IPS-11a (cell line): ENCODE results near the gene CRISPLD2.

ENCODE experiments used
- H3K4me3 ChIP-seq: one replicate; pipeline ENCODE4 v1.5.1; 2013; ENCODE audit warnings: low read depth, low read length, control low read depth

CRISPLD2 gene

DNA sequence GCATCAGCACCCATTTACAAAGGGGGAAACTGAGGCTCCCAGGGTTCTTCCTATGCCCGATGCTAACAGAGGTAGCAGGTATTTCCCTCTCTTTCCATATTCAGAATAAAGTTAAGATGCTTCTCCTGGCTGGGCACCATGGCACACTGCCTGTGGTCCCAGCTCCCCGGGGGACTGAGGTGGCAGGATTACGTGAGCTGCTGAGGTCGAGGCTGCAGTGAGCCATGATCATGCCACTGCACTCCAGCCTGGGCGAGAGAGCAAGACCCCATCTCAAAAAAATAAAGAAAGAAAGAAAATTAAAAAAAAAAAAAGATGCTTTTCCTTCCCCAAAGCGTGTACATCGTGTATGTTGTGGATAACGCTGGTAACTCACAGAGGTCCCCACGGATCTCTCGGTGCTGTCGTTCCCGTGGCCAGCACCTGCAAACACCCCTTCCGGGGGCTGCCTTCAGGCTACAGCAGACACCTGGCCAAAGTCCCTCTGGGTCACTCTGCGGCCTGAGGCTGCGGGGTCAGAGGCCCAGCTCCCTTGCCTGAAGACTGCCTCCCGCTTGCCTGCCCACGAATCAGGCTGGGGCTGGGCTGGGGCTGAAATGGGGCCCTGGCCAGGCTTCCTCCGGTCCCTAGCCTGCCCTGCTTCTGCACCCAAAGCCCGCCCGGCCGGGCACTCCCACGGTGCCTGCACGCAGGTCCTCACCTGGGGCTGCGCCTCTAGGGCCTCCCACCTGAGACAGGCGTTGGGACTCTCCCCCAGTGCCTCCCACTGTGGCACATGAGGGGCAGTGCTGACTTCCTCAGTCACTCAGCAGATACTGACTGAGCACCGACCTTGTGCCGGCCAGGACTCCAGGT lies 128.4 kb downstream of the CRISPLD2 start:
- H3K4me3 ChIP-seq = no peak overlapping the region

DNA sequence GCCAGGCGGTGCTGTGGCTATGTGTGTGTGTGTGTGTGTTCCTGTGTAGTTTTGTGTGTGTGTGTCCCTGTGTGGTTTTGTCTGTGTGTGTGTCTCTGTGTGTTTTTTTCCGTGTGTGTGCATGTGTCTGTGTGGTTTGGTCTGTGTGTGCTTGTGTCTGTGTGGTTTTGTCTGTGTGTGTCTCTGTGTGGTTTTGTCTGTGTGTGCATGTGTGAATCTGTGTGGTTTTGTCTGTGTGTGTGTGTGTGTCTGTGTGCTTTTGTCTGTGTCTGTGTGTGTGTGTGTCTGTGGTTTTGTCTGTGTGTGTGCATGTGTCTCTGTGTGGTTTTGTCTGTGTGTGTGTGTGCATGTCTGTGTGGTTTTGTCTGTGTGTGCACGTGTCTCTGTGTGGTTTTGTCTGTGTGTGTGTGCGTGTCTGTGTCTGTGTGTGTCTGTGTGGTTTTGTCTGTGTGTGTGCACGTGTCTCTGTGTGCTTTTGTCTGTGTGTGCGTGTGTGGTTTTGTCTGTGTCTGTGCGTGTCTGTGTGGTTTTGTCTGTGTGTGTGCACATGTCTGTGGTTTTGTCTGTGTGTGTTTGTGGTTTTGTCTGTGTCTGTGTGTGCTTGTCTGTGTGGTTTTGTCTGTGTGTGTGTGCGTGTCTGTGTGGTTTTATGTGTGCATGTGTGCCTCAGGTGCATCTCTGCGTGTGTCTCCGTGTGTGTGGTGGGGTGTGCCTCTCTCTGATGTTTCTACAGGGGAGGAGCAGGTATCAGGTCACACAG lies 129.2 kb downstream of the CRISPLD2 start:
- no peak overlapping the region for H3K4me3 ChIP-seq

DNA sequence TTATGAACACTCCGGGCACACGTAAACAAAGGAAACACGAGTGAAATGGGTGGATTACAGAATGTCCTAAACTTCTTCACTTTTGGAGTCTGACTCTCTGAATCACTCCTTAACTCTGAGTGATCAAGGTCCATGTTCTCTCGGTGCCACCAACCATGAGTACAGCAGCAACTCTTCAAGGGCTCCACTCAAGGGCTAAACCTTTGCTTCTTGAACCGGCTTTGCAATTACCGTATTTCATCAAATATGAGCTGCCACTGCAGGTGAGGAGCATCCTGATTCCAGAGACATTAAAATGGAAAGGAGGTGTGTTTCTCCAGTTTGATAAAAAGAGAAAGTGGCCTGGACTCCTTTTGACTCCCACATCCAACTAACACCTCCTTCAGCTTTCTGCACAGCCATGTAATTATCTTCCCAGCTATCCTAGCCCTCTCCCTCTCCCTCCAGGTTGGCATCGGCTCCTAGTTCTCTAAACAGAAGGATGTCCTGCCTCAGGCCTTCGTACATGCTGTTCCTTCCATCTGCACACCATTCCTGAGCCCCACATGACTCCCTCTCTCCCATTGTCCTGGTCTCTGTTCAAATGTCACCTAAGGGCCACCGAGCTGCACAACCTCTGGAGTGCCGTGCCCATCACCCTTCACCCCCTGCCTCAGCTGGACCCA lies 130.1 kb downstream of the CRISPLD2 start:
- no peak overlapping the region for H3K4me3 ChIP-seq

DNA sequence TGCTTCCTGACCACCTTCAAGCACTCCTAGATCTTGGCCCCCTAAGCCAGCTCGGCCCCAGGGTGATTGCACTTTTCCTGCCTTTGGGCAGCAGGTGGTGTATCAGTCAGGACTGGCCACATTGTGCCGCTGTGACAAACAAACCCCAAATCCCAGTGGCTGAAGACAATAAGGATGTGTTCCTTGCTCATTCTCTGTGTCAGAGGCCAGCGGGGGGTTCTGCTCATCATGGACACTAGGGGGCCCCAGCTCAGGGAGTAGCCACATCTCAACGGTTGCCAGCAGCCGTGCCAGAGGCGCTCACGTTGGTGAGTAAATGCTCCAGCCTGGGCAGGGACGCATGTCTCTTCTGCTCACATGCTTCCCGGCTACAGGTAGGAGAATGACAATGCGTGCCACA lies 131.1 kb downstream of the CRISPLD2 start:
- H3K4me3 ChIP-seq = no peak overlapping the region

DNA sequence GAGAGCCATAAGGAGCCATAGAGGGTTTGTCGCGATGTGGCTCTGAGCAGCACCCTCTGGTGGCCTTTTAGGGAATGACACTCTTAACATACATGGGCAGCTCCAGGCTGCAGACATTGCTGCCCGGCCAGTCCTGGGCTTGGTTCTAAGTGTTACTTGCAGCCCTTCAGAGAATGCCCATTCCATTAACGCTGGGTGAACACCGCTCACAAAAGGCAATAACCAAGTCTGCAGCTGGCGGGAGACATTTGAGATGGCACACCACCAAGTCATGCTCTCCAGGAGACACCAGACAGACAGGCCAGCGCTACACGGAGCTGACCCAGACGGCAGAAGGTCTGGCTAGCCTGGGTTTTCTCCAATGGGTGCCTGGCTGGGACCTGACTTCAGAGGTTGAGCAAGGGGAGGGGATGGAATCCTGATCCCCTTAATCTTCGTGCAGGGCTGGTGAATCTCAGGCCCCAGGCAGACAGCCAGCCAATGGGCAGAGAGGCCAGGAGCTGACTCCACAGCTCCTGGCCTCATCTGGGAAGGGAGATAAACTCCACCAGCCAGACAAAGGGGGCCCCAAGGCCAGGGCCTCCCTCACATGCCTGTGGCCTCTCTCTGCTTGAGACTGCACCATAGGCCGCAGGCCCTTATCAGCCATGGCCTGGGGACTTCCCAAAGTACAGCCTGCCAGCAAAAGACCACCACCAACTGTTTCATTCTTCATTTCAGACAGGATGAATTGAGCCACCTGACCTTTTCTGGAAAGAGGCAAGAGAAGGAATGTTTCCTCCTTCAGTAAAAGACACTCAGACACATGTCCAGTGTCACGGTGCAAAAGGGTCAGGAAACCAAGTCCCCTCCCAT lies 132.8 kb downstream of the CRISPLD2 start:
- H3K4me3 ChIP-seq = no peak overlapping the region

DNA sequence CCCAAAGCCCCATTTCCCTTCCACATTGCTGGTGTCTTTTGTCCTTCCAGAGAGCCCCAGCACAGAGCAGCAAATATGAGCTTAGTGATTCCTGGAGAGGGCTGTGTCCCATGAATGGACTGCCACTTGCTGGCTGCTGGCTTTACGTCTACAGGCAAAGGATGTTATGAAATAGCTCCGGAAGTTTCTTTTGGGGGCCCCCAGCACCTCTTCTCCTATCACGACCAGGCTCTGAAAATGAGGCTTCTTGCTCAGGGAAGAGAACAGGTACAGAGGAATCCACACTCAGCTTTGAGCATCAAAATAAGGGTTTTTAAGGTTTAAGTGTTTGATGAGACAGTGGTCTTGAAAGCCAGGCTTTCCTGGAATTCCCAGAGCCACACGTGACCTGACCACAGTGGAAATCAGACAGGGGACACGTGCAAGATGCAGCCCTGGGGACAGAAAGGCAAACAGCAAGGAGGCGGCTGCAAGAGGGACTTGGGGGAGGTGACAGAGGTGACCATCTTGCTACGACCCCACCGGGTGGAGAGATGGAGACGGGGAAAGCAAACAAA lies 133.5 kb downstream of the CRISPLD2 start:
- H3K4me3 ChIP-seq = no peak overlapping the region

DNA sequence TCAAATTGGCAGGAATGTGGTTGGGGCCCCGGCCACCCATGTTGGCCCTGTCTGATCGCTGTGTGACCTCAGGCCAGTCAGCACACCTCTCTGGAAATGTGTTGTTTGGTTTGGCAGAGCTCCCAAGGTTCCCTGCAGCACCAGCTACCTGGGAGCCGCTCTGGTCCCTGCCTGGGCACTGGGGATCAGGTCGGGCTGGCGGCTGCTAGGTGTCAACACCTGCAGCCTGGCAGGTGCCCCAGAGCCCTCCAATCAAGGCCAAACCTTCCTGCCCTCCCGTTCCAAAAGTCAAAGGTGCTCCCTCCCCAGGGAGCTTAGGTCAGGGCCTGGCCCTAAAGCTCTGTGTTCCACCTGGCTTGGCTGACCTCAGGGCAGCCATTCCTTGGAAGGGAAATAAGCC lies 135.6 kb downstream of the CRISPLD2 start:
- no peak overlapping the region for H3K4me3 ChIP-seq

DNA sequence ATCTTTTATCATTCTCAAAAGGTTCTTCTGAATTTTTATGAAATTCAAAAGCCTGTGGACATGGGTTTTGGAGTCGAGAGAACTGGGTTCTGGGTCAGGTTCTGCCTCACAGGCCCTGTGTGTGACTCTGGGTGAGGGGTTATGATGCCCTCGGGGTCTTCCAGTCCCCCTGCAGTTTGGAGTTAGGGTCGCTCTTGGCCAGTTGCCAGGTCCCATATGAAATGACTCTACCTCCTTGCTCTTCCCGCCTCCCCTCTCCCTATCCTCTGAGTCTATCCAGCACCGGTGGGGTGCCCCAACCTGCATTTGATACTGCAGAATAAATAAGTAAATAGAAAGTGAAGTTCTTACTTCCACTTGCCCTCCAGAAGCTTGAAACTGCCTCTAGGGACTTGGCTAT lies 137.4 kb downstream of the CRISPLD2 start:
- no peak overlapping the region for H3K4me3 ChIP-seq

DNA sequence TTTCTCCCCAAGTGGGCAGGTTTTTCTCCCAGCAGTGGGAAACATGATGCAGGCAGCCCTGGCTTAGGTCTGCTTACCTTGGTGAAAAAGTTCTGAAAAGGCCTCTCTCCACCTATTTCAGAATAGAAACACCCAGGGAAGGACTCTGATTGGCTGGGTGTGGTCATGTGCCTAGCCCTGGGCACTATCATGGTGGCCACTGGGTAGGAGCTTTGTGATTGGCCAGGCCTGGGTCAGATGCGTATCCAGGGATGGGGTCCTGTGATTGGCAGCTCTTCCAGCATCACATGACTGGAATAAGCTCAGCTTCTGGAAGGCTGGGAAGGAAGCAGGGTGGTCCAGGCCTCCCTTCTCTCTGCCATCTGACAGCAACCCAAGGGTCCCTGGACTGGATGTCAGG lies 138.0 kb downstream of the CRISPLD2 start:
- no peak overlapping the region for H3K4me3 ChIP-seq
